Osteoblast (primary cell): Measurements from ENCODE around the gene GNAQ. TPM values are rescaled to one million over a fixed set of nuclear protein-coding genes. Genes with fewer than 3 reads are reported as not detected.

ENCODE experiments used
- DNase-seq: peaks from one replicate; pipeline ENCODE4 v3.0.0; 2011; ENCODE audit warnings: low spot score, mixed read lengths; ENCODE audit not compliant: insufficient read length; ENCODE audit errors: missing footprints
- H2AFZ ChIP-seq: 2 replicates; pipeline ENCODE4 v1.6.0; 2011; ENCODE audit warnings: mild to moderate bottlenecking, low read length
- H3K27ac ChIP-seq: 2 replicates; pipeline ENCODE4 v1.5.1; 2011; ENCODE audit warnings: mild to moderate bottlenecking, low read depth, low read length, moderate library complexity
- H3K27me3 ChIP-seq: 2 replicates; pipeline ENCODE4 v1.6.0; 2012; ENCODE audit warnings: mild to moderate bottlenecking, control low read depth, inconsistent platforms, low read length, moderate library complexity; ENCODE audit not compliant: insufficient read depth
- H3K36me3 ChIP-seq: 2 replicates; pipeline ENCODE4 v1.5.1; 2011; ENCODE audit warnings: mild to moderate bottlenecking, low read length, control low read depth, moderate library complexity; ENCODE audit not compliant: insufficient read depth
- H3K4me1 ChIP-seq: 2 replicates; pipeline ENCODE4 v1.5.1; 2011; ENCODE audit warnings: mild to moderate bottlenecking, low read length, control low read depth, moderate library complexity; ENCODE audit not compliant: insufficient read depth
- H3K4me2 ChIP-seq: 2 replicates; pipeline ENCODE4 v1.6.0; 2011; ENCODE audit warnings: mild to moderate bottlenecking, low read length; ENCODE audit not compliant: insufficient read depth
- H3K4me3 ChIP-seq: fragments of 200-600 bp; sonication (generic); 3 replicates; pipeline ENCODE4 v1.5.1; 2012; ENCODE audit warnings: mild to moderate bottlenecking, low read length, inconsistent platforms; ENCODE audit not compliant: insufficient read depth
- H3K79me2 ChIP-seq: 2 replicates; pipeline ENCODE4 v1.6.0; 2012; ENCODE audit warnings: mild to moderate bottlenecking, low read length, control low read depth, inconsistent platforms; ENCODE audit not compliant: insufficient read depth
- H3K9me3 ChIP-seq: 2 replicates; pipeline ENCODE4 v1.5.1; 2011; ENCODE audit warnings: low read depth, low read length, control low read depth
- H4K20me1 ChIP-seq: 2 replicates; pipeline ENCODE4 v1.6.0; 2012; ENCODE audit warnings: mild to moderate bottlenecking, low read length, control low read depth; ENCODE audit not compliant: insufficient read depth
- total RNA-seq: library from RNA; depleted of rRNA; stranded (reverse); fragments of >200 nt; gene quantifications from 2 replicates; pipeline ENCODE4 v1.2.3, GENCODE V29; 2012
- TF ChIP-seq, protein P1 (sequence below): IDR thresholded peaks from 2 replicates; pipeline ENCODE4 v1.5.1; 2011; ENCODE audit warnings: mild to moderate bottlenecking, low read depth, low read length, moderate library complexity; ENCODE audit errors: extremely low read depth

The GNAQ gene
- total RNA-seq, 1 donor = 64.8 TPM

DNA sequence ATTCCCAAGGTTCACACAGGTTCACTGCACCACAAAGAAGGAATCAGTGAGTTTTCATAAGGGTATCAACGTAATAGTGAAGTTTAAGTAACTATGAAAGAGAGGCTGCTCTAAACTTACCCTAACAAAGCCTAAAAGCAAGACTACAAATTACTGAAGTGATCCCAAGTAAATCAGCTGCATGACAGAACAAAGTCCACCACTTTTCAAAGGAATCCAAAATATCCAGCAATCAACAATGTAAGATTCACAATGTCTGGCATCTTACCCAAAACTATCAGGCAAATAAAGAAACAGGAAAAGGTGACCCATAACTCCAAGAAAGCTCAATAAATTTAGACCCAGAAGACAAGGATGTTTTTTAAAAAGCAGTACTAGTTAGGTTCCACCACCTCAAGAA lies 70.1 kb downstream of the GNAQ start:
- peak overlapping the region; percentile 69 for H3K27ac ChIP-seq
- peaks cover 91% of the 10 kb centered on the region for H3K79me2 ChIP-seq
- peak overlapping the region; percentile 37 for H3K4me2 ChIP-seq
- DNase-seq = no peak
- no peaks in the 10 kb centered on the region for H3K36me3 ChIP-seq
- H3K4me3 ChIP-seq = no peak overlapping the region
- H2AFZ ChIP-seq = no peak overlapping the region
- peaks cover 26% of the 10 kb centered on the region for H3K4me1 ChIP-seq
- H3K9me3 ChIP-seq = no peaks in the 10 kb centered on the region
- no peaks in the 10 kb centered on the region for H4K20me1 ChIP-seq
- TF ChIP-seq, protein P1, sequence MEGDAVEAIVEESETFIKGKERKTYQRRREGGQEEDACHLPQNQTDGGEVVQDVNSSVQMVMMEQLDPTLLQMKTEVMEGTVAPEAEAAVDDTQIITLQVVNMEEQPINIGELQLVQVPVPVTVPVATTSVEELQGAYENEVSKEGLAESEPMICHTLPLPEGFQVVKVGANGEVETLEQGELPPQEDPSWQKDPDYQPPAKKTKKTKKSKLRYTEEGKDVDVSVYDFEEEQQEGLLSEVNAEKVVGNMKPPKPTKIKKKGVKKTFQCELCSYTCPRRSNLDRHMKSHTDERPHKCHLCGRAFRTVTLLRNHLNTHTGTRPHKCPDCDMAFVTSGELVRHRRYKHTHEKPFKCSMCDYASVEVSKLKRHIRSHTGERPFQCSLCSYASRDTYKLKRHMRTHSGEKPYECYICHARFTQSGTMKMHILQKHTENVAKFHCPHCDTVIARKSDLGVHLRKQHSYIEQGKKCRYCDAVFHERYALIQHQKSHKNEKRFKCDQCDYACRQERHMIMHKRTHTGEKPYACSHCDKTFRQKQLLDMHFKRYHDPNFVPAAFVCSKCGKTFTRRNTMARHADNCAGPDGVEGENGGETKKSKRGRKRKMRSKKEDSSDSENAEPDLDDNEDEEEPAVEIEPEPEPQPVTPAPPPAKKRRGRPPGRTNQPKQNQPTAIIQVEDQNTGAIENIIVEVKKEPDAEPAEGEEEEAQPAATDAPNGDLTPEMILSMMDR = no peak
- no peaks in the 10 kb centered on the region for H3K27me3 ChIP-seq

DNA sequence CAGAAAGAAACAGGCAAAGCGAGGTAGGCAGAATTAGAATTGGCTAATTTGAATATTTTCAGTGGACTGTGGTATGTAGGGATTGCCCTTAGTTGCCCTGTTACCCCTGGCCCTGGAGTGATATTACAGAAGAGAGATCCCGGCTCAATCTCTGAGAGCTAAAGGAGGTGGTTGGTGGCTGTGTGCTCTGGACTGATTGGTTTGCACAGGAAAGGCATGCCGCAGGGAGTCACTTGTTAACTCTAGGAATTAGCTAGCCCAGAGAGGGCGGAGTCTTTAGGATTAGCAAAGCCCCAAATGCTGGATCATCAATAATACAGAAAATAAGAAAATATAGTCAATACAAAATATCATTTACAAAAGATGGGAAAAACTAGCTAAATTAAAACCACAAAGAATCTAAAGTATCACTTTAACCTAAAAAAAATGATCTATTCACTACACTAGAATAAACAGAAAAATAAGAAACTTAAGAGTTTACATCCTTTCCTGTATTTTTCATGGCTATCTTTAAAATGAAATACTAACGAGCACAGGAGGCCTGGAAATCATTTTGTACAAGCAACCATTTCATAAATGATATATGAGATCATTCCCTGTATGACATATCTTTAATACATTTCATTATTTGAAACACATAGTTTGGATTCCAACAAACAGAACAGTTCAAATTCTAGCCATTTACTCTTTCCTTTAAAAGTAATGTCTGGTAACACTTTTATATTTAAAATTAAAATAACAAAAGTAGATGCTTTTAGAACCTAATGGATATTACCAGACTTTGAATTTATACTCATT lies 71.1 kb downstream of the GNAQ start:
- Histone ChIP-seq H2AFZ (no peak overlapping the region), H3K4me2 (peak overlapping the region; percentile 37), H3K4me3 (no peak overlapping the region), H3K27ac (peak overlapping the region; percentile 69), H3K9me3 (no peaks in the 10 kb centered on the region), H3K27me3 (no peaks in the 10 kb centered on the region), H3K36me3 (no peaks in the 10 kb centered on the region), H3K79me2 (peaks cover 89% of the 10 kb centered on the region), H3K4me1 (peaks cover 32% of the 10 kb centered on the region), H4K20me1 (no peaks in the 10 kb centered on the region)
- no peak for DNase-seq
- TF ChIP-seq, protein P1 = no peak

DNA sequence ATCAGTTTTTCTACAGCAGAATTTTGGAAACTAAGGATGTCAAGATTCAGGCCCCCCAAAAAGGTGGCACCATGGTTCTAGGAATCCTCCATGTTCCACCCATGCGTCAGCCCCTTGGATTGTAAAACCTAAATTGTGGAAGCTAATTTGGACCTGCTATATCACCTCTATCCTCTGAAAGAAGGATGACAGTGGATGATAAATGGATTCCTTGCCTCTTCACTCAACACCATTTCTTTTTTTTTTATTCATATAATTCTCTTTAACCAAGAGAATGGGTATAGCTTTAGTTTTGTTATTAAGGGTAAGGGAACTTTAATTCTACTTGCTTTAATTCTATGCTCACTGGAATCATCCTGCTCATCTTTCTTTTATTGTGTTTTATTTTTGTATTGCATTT lies 71.8 kb downstream of the GNAQ start:
- H3K4me3 ChIP-seq = no peak overlapping the region
- no peak for DNase-seq
- no peak overlapping the region for H3K27ac ChIP-seq
- no peak overlapping the region for H2AFZ ChIP-seq
- H3K4me2 ChIP-seq = no peak overlapping the region
- peaks cover 87% of the 10 kb centered on the region for H3K79me2 ChIP-seq
- peaks cover 32% of the 10 kb centered on the region for H3K4me1 ChIP-seq
- H3K9me3 ChIP-seq = no peaks in the 10 kb centered on the region
- no peaks in the 10 kb centered on the region for H3K27me3 ChIP-seq
- H4K20me1 ChIP-seq = no peaks in the 10 kb centered on the region
- H3K36me3 ChIP-seq = no peaks in the 10 kb centered on the region
- TF ChIP-seq, protein P1 = no peak

DNA sequence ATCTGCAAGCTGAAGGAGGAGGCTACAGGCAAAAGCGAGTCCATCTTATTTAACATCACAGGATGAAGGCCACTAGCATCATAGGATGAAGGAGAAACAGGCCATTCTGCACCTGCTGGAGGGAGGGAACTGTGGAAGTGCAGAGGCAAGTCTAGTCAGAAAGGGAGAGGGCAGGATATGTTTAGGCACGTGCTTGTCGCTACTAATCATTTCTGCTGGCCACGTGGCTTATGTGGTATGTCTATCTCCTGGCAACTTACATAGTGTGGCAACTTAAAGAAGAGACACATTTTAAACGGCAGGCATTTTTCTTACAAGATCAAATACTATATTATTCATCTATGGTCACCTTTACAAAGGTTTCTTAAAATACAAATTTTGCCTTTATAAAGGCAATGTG lies 74.0 kb downstream of the GNAQ start:
- Histone ChIP-seq H3K79me2 (peaks cover 85% of the 10 kb centered on the region), H4K20me1 (no peaks in the 10 kb centered on the region), H3K4me3 (no peak overlapping the region), H2AFZ (no peak overlapping the region), H3K4me1 (peaks cover 52% of the 10 kb centered on the region), H3K27me3 (no peaks in the 10 kb centered on the region), H3K36me3 (no peaks in the 10 kb centered on the region), H3K27ac (no peak overlapping the region), H3K4me2 (no peak overlapping the region), H3K9me3 (no peaks in the 10 kb centered on the region)
- TF ChIP-seq, protein P1 = no peak
- no peak for DNase-seq
